OCI-LY1 (cell line): Measurements from ENCODE around the gene GOLIM4.

Experiments
- H2AFZ ChIP-seq: fragments of 200-600 bp; sonication (generic), shearing (Covaris generic); 2 replicates; pipeline ENCODE4 v1.6.0; 2014; ENCODE audit warnings: antibody characterized with exemption, mild to moderate bottlenecking, low read length
- H3F3A ChIP-seq: fragments of 200-600 bp; sonication (generic), shearing (Covaris generic); 2 replicates; pipeline ENCODE4 v1.6.0; 2014; ENCODE audit warnings: mild to moderate bottlenecking, antibody characterized with exemption, low read length, moderate library complexity; ENCODE audit not compliant: insufficient read depth
- H3K27ac ChIP-seq: fragments of 200-600 bp; sonication (generic); 2 replicates; pipeline ENCODE4 v1.5.1; 2014; ENCODE audit warnings: low read length, mixed run types, mild to moderate bottlenecking, low read depth; ENCODE audit not compliant: poor library complexity, severe bottlenecking
- H3K27me3 ChIP-seq: fragments of 200-600 bp; sonication (generic); 2 replicates; pipeline ENCODE4 v1.6.0; 2014; ENCODE audit warnings: antibody characterized with exemption, mild to moderate bottlenecking, low read length, moderate library complexity; ENCODE audit not compliant: insufficient read depth
- H3K36me3 ChIP-seq: fragments of 200-600 bp; sonication (generic); 2 replicates; pipeline ENCODE4 v1.6.1; 2014; ENCODE audit warnings: mild to moderate bottlenecking, antibody characterized with exemption, low read length, moderate library complexity, mixed read lengths; ENCODE audit not compliant: insufficient read depth
- H3K4me1 ChIP-seq: fragments of 200-600 bp; sonication (generic); 2 replicates; pipeline ENCODE4 v1.5.1; 2014; ENCODE audit warnings: mild to moderate bottlenecking, low read length, moderate library complexity; ENCODE audit not compliant: insufficient read depth, severe bottlenecking
- H3K4me2 ChIP-seq: fragments of 200-600 bp; sonication (generic), shearing (Covaris generic); 2 replicates; pipeline ENCODE4 v1.6.1; 2014; ENCODE audit warnings: low read length
- H3K4me3 ChIP-seq: fragments of 200-600 bp; sonication (generic); 2 replicates; pipeline ENCODE4 v1.5.1; 2014; ENCODE audit warnings: low read length, low read depth, mild to moderate bottlenecking, mixed read lengths; ENCODE audit not compliant: poor library complexity, severe bottlenecking
- H3K79me2 ChIP-seq: fragments of 200-600 bp; shearing (Covaris generic); 2 replicates; pipeline ENCODE4 v1.6.1; 2016; ENCODE audit warnings: mixed run types, low read length, mixed read lengths; ENCODE audit not compliant: insufficient read depth
- H3K9ac ChIP-seq: fragments of 200-600 bp; sonication (generic), shearing (Covaris generic); 2 replicates; pipeline ENCODE4 v1.6.1; 2014; ENCODE audit warnings: mild to moderate bottlenecking, low read length, mixed read lengths
- H3K9me2 ChIP-seq: fragments of 200-600 bp; sonication (generic), shearing (Covaris generic); 2 replicates; pipeline ENCODE4 v1.6.1; 2014; ENCODE audit warnings: low read depth, mild to moderate bottlenecking, low read length, mixed read lengths
- H3K9me3 ChIP-seq: fragments of 200-600 bp; shearing (Covaris generic); 2 replicates; pipeline ENCODE4 v1.6.1; 2014; ENCODE audit warnings: low read length, mixed read lengths
- H4K20me1 ChIP-seq: fragments of 200-600 bp; sonication (generic), shearing (Covaris generic); 2 replicates; pipeline ENCODE4 v1.6.0; 2016; ENCODE audit warnings: mild to moderate bottlenecking, low read length; ENCODE audit not compliant: insufficient read depth
- EZH2 ChIP-seq: fragments of 200-600 bp; sonication (generic), shearing (Covaris generic); IDR thresholded peaks from 2 replicates; pipeline ENCODE4 v1.8.0; 2017; ENCODE audit warnings: borderline replicate concordance, mixed run types, mild to moderate bottlenecking, antibody characterized with exemption, low read length, moderate library complexity, mixed read lengths

The GOLIM4 gene

DNA sequence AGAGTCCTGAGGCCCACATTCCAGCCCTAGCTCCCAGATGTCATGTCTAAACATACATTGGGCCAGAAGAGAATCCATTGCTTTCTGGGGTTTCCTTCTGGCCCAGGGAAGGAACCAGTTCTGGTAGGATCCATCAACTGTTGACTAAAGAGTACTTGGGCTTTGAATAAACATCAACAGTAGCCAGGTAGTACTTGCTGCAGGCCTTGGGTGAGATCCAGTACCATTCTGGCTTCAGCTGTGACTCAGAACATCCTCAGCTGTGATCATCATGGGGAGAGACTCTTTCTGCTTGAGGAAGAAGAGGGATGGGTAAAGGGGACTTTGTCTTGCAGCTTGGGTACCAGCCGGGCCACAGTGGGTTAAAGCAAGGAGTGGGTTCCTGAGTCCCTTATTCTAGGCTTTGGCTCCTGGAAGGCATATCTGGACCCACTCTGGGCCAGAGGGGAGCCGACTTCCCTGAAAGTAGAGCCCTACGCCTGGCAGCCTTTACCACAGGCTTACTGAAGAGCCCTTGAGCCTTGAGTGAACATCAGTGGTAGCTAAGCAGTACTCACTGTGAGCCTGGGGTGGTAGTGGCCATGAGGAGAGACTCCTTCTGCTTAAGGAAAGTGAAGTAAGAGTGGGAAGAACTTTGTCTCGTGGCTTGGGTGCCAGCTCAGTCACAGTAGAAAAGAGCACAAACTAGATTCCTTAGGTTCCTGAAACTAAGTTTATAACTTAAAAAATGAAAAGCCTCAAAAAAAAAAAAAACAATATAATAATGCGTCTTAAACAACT, 128.3 kb downstream of the GOLIM4 start:
- Histone ChIP-seq H3K27ac (no peak overlapping the region), H3K4me3 (no peak overlapping the region), H3K27me3 (no peaks in the 10 kb centered on the region), H3K4me1 (no peaks in the 10 kb centered on the region), H3K9ac (no peak overlapping the region), H3K9me3 (no peaks in the 10 kb centered on the region), H3K79me2 (no peaks in the 10 kb centered on the region), H3K4me2 (no peak overlapping the region), H3F3A (no peaks in the 10 kb centered on the region), H2AFZ (no peak overlapping the region), H3K36me3 (no peaks in the 10 kb centered on the region), H4K20me1 (no peaks in the 10 kb centered on the region), H3K9me2 (no peaks in the 10 kb centered on the region)
- TF ChIP-seq EZH2: no peak
